Activated CD4-positive, alpha-beta T cell treated with anti-CD3 and anti-CD28 coated beads for 36 hours (primary cell): ENCODE measurements around the gene BUB3. TPM values are rescaled to one million over a fixed set of nuclear protein-coding genes. Genes with fewer than 3 reads are reported as not detected.
"Not testable (repeated sequence)": the region's sequence is repeated elsewhere in the genome, so short reads cannot be mapped to it uniquely, and the experiment has no call there.

Experiments used
- ATAC-seq: fragments of 200-7000 bp; cut with Tn5 transposase; one replicate; pipeline ENCODE4 v1.10.0; 2021; ENCODE audit warnings: mild to moderate bottlenecking, moderate library complexity
- CTCF ChIA-PET: fragments of 350-600 bp; sonication (Branson Sonifier 250); formaldehyde crosslinking; loops from one replicate; lab custom pipeline; 2021; ENCODE audit warnings: antibody characterized with exemption; lab: Charles Lee
- POLR2A ChIA-PET: fragments of 350-600 bp; sonication (Branson Sonifier 250); formaldehyde crosslinking; loops from one replicate; lab custom pipeline; 2021; ENCODE audit warnings: antibody characterized with exemption, inconsistent platforms; lab: Charles Lee
- DNase-seq: peaks from one replicate; pipeline ENCODE4 v3.0.0-alpha.2; 2020
- H3K27ac Mint-ChIP-seq: one replicate; pipeline ENCODE4 v1.8.0; 2021; ENCODE audit warnings: mixed read lengths
- H3K27me3 Mint-ChIP-seq: one replicate; pipeline ENCODE4 v1.8.0; 2021; ENCODE audit warnings: mixed read lengths
- H3K36me3 Mint-ChIP-seq: one replicate; pipeline ENCODE4 v1.8.0; 2021; ENCODE audit warnings: low read depth, mixed read lengths
- H3K4me1 Mint-ChIP-seq: one replicate; pipeline ENCODE4 v1.8.0; 2021; ENCODE audit warnings: mixed read lengths
- H3K4me3 Mint-ChIP-seq: one replicate; pipeline ENCODE4 v1.8.0; 2021; ENCODE audit warnings: mild to moderate bottlenecking, moderate library complexity, mixed read lengths
- H3K9me3 Mint-ChIP-seq: one replicate; pipeline ENCODE4 v1.8.0; 2021; ENCODE audit warnings: low read depth, mixed read lengths
- intact Hi-C, 2 experiments: fragments of 100-400 bp; cut with DNase I in 1 of 2; cut with micrococcal nuclease in 1 of 2; formaldehyde crosslinking; loops; one replicate each; pipeline versions ENCODE4 v1.14.2 to v1.15.1; 2022 to 2024; cut with DNase I, micrococcal nuclease
- total RNA-seq, 2 experiments: library from RNA; stranded (reverse); gene quantifications; one replicate each; pipeline ENCODE4 v1.2.3, GENCODE V29; 2021

Gene BUB3
- total RNA-seq, 2 experiments from 2014 or later = 230 to 242 TPM

DNA sequence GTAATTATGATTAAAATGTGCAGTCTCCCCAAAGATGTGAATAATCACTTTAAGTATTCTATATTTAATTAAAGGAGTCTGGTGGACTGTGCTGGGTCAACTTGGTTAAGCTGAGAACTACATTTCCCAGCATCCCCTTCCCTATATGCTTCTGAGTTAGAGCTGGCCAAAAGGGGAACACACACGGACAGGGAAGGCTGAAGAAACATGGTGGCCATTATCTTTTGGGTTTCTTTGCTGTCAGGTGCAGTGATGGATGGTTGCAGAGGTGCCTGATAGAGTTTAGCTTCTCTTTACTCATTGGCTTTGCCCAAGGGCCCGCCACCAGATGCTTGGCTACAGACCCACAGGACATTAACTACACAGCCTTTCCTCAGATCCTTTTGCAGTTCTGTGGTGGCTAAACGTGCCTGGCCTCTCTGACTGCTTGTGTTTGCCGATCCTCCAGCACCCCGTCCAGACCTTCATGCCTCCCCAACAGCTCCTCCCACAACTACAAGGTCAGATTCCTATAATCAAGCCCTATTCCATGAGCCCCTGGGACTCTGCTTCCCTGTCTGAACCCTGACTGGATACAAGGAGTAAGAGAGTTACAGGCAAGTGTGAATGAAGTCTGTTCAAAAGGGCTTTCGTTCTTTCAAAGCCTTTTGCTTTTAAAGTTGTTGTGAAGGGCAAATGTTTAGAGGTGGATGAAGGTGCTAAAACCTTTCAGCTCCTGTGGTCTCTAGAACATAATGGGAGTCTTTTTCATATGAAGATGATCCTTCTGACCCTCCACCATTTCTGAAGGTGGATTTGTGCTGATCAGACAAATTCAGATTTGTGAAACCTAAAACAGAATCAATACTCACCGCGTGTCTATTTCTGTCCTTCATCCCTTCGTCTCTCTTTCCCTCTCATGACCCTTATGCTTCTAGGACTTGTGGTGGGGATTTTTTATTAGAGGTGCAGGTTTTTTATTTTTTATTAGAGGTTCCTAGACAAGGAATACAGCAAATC lies 21.5 kb downstream of the BUB3 start:
- DNase-seq (no peak), ATAC-seq (no peak)
- ChIA-PET CTCF (interaction anchor here (0.8 kb wide), 1 partner anchor 155 kb away, joined by 3 read pairs; no protein-coding TSS in a partner anchor), POLR2A (no interaction called here)
- intact Hi-C loops = no loop called here
- no peak overlapping the region for H3K4me3 Mint-ChIP-seq
- peaks cover 65% of the 10 kb centered on the region for H3K36me3 Mint-ChIP-seq
- no peaks in the 10 kb centered on the region for H3K27me3 Mint-ChIP-seq
- peaks cover 4% of the 10 kb centered on the region for H3K9me3 Mint-ChIP-seq
- no peak overlapping the region for H3K27ac Mint-ChIP-seq
- H3K4me1 Mint-ChIP-seq = peaks cover 2% of the 10 kb centered on the region

DNA sequence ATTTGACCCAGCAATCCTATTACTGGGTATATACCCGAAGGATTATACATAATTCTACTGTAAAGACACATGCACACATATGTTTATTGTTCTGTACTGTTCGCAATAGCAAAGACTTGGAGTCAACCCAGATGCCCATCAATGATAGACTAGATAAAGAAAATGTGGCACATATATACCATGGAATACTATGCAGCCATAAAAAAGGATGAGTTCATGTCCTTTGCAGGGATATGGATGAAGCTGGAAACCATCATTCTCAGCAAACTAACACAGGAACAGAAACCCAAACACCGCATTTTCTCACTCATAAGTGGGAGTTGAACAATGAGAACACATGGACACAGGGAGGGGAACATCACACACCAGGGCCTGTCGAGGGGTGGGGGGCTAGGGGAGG lies 24.2 kb downstream of the BUB3 start:
- H3K36me3 Mint-ChIP-seq = peaks cover 55% of the 10 kb centered on the region
- H3K4me3 Mint-ChIP-seq, CTCF ChIA-PET, H3K4me1 Mint-ChIP-seq, POLR2A ChIA-PET, DNase-seq, H3K9me3 Mint-ChIP-seq, H3K27ac Mint-ChIP-seq, ATAC-seq, H3K27me3 Mint-ChIP-seq, intact Hi-C loops: not testable (repeated sequence)

DNA sequence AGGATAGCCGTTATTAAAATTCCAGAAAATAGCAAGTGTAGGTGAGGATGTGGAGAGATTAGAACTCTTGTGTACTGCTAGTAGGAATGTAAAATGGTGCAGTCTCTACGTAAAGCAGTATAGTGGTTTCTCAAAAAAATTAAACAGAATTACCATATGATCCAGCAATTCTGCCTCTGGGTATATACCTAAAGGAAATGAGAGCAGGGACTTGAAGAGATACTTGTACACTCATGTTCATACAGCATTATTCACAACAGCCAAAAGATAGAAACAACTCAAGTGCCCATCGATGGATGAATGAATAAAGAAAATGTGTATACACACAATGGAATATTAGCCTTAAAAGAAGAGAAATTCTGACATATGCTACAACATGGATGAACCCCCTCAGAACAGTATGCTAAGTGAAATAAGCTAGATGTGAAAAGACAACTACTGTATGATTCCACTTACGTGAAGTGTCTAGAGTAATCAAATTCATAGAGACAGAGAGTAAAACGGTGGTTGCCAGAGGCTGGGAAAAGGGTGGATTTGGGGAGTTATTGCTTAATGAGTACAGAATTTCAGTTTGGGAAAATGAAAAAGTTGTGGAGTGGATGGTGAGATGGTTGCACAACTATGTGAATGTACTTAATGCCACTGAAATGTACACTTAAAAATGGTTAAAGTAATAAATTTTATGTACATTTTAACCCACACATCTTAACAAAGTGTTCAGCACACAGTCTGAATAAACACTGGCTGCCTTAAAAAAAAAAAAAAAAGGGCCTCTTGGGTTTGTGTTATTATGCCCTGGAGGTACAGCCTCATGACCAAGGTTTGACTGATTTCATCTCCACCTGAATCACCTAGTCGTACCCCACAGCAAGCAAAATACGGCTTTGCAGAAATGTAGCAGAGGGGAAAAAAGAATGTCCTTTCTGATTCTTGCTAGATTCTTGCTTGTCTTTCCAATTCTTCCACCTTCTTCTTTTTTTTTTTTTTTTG lies 26.2 kb downstream of the BUB3 start:
- Mint-ChIP-seq H3K27me3 (no peaks in the 10 kb centered on the region), H3K4me3 (no peak overlapping the region), H3K27ac (no peak overlapping the region), H3K9me3 (peaks cover 15% of the 10 kb centered on the region), H3K36me3 (peaks cover 60% of the 10 kb centered on the region), H3K4me1 (no peaks in the 10 kb centered on the region)
- CTCF ChIA-PET = no interaction called here
- DNase-seq (no peak), ATAC-seq (no peak)
- POLR2A ChIA-PET = no interaction called here
- intact Hi-C loops = no loop called here

DNA sequence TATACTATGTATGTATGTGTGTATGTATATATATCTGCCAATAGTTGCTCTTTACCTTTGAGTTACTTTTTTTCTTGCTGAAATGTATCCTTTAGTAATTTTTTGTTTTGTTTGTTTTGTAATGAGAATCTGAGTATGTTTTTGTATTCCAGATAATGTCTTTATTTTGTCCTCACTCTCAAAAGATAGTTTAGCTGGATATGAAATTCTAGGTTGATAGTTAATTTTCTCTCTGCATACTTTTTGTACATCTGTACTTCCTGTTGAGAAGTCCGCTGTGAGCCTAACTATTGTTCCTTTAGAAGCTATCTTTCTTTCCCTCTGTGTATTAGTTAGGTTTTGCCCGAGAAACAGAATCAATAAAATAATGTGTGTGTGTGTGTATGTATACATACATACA lies 29.5 kb downstream of the BUB3 start:
- ATAC-seq = no peak
- no peak for DNase-seq
- ChIA-PET POLR2A (interaction anchor here (0.6 kb wide), 1 partner anchor 30 kb away, joined by 4 read pairs; the partner anchor contains the start of gene BUB3), CTCF (no interaction called here)
- peaks cover 19% of the 10 kb centered on the region for H3K9me3 Mint-ChIP-seq
- intact Hi-C loops = no loop called here
- no peak overlapping the region for H3K4me3 Mint-ChIP-seq
- no peaks in the 10 kb centered on the region for H3K4me1 Mint-ChIP-seq
- no peaks in the 10 kb centered on the region for H3K27me3 Mint-ChIP-seq
- H3K36me3 Mint-ChIP-seq = peaks cover 48% of the 10 kb centered on the region
- no peak overlapping the region for H3K27ac Mint-ChIP-seq

DNA sequence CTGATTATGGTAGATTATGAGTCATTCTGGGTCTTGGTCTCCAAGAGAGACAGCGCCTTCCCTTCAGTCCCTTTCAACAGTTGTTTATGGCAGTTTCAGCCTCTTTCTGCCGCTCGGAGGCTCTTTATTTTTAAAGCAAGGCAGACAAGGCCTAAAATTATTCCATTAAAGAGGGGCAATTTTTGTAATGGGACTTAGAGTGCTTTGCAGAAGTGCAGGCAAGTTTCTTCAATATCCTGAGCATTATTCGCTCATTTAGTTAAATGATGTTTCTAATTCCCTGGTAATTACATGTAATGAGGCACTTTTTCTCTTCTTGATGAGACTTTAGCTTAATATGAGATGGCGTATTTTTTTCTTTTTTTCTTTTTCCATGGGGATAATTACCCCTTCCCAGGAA lies 33.6 kb downstream of the BUB3 start:
- Mint-ChIP-seq H3K27me3 (no peaks in the 10 kb centered on the region), H3K36me3 (peaks cover 60% of the 10 kb centered on the region), H3K27ac (no peak overlapping the region), H3K4me1 (no peaks in the 10 kb centered on the region), H3K4me3 (no peak overlapping the region), H3K9me3 (peaks cover 19% of the 10 kb centered on the region)
- DNase-seq = no peak
- intact Hi-C loops = no loop called here
- POLR2A ChIA-PET = no interaction called here
- no peak for ATAC-seq
- CTCF ChIA-PET = no interaction called here

DNA sequence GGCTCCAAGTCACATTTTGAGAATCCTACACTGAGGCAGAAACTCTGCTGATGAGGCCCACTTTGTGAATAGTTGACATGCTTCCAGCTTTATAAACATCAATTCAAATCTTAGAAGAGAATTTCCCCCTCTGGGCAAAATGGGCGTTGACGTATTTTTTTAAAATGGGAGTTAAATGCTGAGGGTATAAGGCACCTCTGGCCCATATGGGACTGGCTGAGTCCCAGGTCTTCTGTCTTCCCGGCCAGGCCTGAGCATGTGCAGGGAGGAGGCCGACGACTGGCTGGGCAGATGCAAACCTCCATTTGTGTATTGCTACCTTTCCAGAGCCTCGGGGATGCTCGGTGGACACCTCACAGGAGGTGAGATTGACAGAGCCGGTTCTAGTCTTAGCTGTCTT lies 37.7 kb downstream of the BUB3 start:
- no peak overlapping the region for H3K27ac Mint-ChIP-seq
- H3K9me3 Mint-ChIP-seq = no peaks in the 10 kb centered on the region
- H3K4me3 Mint-ChIP-seq = no peak overlapping the region
- peaks cover 32% of the 10 kb centered on the region for H3K36me3 Mint-ChIP-seq
- intact Hi-C loops = no loop called here
- H3K4me1 Mint-ChIP-seq = no peaks in the 10 kb centered on the region
- ATAC-seq (no peak), DNase-seq (no peak)
- H3K27me3 Mint-ChIP-seq = no peaks in the 10 kb centered on the region
- ChIA-PET POLR2A (no interaction called here), CTCF (no interaction called here)

DNA sequence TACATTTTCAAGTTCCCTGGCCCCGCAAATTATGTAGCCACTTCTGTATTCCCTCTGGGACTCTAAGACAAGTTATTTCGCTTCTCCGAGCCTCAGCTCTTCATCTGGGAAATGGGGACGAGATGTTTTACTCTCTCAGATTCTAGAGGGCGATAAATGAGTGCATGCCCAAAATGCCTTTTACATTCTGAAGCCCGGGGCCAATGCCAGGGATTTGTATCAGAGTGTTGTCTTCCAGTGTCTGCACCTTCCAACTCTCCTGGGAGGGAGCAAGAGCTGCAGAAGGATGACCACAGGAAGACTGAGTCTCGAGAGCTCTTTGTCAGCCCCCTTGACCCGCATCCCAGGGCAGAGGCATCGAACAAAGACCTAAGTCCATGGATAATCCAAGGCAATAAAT lies 39.9 kb downstream of the BUB3 start:
- intact Hi-C loops = no loop called here
- CTCF ChIA-PET = no interaction called here

DNA sequence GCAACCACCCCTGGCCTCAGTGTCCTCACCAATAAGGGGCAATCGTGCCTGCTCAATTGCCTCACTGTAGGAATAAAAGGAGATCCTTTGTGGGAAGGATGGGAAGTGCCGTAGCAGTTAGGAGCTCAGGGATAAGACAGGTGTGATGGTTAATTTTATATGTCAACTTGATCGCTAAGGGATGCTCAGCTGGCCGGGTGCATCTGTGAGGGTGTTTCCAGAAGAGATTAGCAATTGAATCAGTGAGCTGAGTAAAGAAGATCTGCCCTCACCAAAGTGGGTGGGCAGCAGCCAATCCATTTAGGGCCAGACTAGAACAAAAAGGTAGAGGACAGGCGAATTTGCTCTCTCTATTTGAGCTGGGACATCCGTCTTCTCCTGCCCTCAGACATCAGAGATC lies 46.3 kb downstream of the BUB3 start:
- H3K4me3 Mint-ChIP-seq = no peak overlapping the region
- peaks cover 9% of the 10 kb centered on the region for H3K4me1 Mint-ChIP-seq
- intact Hi-C loops = no loop called here
- H3K27me3 Mint-ChIP-seq = no peaks in the 10 kb centered on the region
- ChIA-PET POLR2A (no interaction called here), CTCF (no interaction called here)
- H3K36me3 Mint-ChIP-seq = peaks cover 12% of the 10 kb centered on the region
- H3K9me3 Mint-ChIP-seq = no peaks in the 10 kb centered on the region
- no peak overlapping the region for H3K27ac Mint-ChIP-seq
- ATAC-seq (no peak), DNase-seq (no peak)

More for the DNA sequence above, 39.9 kb downstream of the BUB3 start:
- H3K4me1 Mint-ChIP-seq = no peaks in the 10 kb centered on the region
- no peaks in the 10 kb centered on the region for H3K27me3 Mint-ChIP-seq
- peaks cover 33% of the 10 kb centered on the region for H3K36me3 Mint-ChIP-seq
- POLR2A ChIA-PET = no interaction called here
- H3K27ac Mint-ChIP-seq = no peak overlapping the region
- H3K9me3 Mint-ChIP-seq = no peaks in the 10 kb centered on the region
- DNase-seq = no peak
- no peak overlapping the region for H3K4me3 Mint-ChIP-seq
- no peak for ATAC-seq

DNA sequence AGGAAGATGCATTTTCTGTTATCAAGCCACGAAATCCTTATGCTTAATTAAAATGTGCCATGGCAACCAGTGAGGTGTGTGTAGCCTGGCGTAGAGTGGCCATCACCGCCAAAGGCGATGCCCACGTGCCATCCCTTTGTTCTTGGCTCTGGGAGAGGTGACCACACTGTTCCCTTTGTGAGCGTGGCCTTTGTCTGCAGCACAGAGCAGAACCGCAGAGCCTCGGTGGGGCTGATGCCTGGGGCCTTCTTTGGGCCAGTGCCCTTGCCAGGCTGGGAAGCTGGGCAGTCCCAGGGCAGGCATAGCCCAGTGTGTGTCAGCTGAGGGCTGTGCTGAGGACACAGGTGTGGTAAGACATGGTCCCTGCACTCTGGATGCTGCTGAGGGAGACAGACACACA lies 48.3 kb downstream of the BUB3 start:
- Mint-ChIP-seq H3K4me1 (peaks cover 17% of the 10 kb centered on the region), H3K27ac (no peak overlapping the region), H3K4me3 (no peak overlapping the region), H3K9me3 (peaks cover 3% of the 10 kb centered on the region), H3K36me3 (peaks cover 12% of the 10 kb centered on the region), H3K27me3 (no peaks in the 10 kb centered on the region)
- intact Hi-C loops = no loop called here
- ATAC-seq (no peak), DNase-seq (no peak)
- ChIA-PET POLR2A (no interaction called here), CTCF (no interaction called here)

DNA sequence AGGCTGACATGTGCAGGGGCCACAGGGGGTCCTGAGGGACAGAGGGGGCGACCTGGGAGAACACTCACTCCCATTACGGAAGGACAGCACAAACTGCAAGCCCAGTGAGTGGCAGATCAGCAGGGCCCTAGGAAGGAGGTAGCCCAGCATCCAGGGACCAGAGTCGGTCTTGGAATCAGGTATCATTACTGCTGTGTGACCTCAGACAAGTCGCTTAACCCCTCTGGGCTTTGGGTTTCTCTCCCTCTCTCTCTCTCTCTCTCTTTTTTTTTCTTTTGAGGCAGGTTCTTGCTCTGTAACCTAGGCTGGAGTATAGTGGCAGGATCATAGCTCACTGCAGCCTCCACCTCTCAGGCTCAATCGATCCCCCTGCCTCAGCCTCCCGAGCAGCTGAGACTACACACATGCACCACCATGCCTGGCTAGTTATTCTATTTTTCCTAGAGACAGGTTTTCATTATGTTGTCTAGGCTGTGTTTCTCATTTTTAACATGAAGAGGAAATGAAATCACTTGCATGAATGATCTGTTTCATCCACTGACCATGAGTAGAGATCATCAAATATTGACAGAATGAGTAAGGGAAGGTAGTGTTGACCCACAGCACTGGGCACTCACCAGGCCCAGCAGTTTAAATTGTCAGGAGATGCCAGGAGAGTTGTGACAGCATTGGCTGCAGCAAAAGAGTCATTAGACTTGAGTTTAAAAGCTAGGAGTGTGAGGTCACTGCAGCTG lies 49.4 kb downstream of the BUB3 start:
- ATAC-seq = no peak
- H3K9me3 Mint-ChIP-seq = peaks cover 11% of the 10 kb centered on the region
- ChIA-PET POLR2A (no interaction called here), CTCF (no interaction called here)
- intact Hi-C loops = no loop called here
- no peak overlapping the region for H3K27ac Mint-ChIP-seq
- H3K27me3 Mint-ChIP-seq = no peaks in the 10 kb centered on the region
- peaks cover 17% of the 10 kb centered on the region for H3K4me1 Mint-ChIP-seq
- no peak overlapping the region for H3K4me3 Mint-ChIP-seq
- H3K36me3 Mint-ChIP-seq = peaks cover 19% of the 10 kb centered on the region
- DNase-seq = no peak

DNA sequence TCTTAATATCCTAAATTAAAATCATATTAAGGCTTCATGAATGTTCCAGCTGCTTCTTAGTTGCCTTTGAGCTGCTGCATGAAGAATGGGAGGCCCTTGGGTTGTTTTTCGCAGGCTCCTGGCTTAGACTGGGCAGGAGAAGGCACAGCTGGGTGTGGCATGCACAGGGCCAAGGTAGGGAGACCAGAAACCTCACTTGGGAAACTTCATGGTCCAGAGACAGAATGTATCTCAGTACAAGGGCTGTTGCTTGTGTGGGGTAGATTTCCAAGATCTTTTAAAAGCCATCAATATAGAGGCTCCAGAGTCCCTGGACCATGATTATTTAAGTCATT lies 49.9 kb downstream of the BUB3 start:
- Mint-ChIP-seq H3K9me3 (peaks cover 11% of the 10 kb centered on the region), H3K27me3 (no peaks in the 10 kb centered on the region), H3K27ac (no peak overlapping the region), H3K36me3 (peaks cover 17% of the 10 kb centered on the region), H3K4me3 (no peak overlapping the region), H3K4me1 (peaks cover 17% of the 10 kb centered on the region)
- CTCF ChIA-PET = no interaction called here
- POLR2A ChIA-PET = no interaction called here
- intact Hi-C loops = no loop called here
- ATAC-seq (no peak), DNase-seq (no peak)
